NOMO-1 treated with dmso at 0.1 percent for 144 hours (cell line): Measurements from ENCODE around the gene GRB10.

Source experiments
- DNase-seq: peaks from one replicate; lab custom pipeline; 2025; ENCODE audit not compliant: unreplicated experiment; lab: John Stamatoyannopoulos, UW

GRB10 gene

DNA sequence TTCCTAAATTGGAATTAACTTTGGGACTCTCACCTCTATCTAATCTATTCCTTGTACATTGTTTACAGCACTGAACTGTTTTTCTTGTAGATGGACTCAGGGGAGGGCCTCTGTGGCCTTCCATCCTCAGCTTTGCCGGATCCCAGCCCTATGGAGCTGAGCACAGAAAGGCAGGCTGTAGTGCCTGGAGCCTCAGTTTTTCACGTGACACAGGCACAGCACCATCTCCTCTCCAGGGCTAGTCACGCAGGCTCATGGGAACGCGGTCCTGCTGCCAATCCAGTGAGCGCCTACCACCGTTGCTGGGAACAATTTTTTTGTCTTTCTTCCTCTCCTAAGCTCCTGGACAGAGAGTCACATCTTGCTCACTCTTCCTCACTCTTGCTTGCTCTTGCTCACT is 141.9 kb downstream of the GRB10 start:
- DNase-seq, result no peak

DNA sequence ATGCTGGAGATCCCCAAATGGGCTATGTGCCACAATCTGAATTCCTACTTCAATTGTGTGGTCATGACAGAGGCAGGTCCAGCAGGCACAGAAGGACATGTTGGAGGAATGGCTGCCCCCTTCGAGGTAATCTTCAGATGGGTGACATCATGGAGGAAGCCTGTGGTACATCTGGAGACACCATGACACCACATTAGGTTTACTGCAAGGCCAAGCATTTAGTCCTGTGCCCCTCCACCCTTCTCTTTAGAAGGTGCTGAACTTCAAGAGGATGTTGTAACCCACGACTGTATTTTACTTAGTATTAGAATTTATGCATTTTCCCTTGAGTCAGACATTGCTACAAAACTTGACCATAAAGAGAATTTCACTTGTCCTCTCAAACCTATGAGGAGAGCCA is 142.4 kb downstream of the GRB10 start:
- DNase-seq, result no peak

DNA sequence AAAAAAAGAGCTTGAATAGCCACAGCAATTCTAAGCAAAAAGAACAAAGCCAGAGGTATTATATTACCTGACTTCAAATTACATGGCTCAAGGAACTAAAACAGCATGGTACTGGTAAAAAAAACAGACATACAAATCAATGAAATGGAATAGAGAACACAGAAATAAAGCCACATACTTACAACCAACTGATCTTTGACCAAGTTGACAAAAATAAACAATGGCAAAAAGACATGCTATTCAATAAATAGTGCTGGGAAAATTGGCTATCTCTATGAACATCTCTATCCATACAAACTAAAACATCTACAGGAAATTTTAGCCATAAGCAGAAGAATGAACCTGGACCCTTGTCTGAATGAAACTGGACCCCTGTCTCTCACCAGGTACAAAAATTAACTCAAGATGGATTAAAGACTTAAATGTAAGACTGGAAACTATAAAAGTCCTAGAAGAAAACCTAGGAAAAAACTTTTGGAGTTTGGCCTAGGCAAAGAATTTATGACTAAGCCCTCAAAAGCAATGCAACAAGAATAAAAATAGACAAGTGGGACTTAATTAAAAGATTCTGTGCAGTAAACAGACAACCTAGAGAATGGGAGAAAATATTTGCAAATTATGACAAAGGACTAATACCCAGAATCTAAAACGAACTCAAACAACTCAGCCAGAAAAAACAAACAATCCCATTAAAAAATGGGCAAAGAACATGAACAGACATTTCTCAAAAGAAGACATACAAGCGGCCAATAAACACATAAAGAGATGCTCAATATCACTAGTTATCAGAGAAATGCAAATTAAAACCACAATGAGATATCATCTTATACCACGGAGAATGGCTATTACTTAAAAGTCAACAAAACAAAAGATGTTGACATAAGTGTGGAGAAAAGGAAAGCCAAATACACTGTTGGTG is 144.7 kb downstream of the GRB10 start:
- no peak for DNase-seq

DNA sequence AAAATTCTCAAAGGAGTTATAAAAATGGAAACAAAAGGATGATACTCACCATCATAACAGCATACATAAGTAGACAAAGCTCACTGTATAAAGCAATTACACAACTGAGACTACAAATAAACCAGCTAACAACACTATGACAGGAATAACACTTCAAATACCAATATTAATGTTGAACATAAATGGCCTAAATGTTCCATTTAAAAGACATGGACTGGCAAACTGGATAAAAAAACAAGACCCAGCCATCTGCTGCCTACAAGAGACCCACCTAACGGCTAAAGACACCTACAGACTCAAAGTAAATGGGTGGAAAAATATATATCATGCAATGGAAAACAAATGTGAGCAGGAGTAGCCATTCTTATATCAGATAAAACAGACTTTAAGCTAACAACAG is 148.3 kb downstream of the GRB10 start:
- DNase-seq, result no peak

DNA sequence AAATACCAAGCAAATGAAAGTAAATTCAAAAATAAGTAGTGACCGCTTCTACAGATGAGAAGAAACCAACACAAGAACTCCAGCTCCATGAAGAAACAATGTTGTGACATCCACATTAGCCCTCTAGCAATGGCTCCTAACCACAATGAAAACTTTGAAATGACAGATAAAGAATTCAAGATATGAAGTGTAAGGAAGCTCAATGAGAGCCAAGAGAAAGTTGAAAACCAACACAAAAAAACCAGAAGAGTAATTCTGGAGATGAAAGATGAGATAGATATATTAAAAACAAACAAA is 149.3 kb downstream of the GRB10 start:
- no peak for DNase-seq

DNA sequence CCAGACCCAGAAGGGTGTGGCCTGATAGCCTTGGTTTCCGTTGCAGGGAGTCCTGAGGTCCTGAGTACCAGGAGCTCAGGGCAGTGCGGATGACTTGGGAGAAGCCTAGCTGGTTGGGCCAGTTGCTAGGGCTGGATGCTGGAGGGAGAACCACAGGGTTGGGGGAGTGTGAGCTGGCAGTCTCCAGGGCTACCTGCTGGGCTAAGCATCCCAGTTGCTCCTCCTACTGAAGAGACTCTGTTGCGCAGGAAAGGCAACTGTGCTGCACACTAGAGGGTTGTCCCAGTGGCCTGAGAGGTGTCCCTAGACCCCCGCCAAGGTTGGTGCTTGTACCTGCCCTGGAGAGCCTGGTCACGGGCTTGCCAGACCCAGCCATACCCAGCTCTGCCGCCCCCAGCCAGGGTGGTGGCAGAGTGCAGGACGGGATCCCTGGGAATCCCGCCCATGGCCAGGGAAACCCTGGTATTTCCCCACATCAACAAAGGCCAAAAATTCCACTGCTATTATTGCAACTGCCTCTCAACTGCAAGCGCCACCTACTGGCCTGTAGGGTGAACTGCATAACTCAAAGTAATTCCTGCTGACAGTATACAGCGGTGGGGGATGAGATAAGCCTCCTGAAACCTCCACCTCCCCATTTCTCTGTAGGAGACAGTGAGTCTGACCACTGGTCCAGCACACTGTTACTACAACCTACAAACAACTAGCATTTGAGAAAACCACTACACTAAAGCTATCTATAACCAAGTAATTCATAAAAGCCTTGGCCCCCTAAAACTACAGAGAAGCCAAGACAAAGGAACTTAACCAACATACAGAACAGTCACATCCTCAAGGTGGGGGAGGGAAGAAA is 149.9 kb downstream of the GRB10 start:
- DNase-seq, result no peak

DNA sequence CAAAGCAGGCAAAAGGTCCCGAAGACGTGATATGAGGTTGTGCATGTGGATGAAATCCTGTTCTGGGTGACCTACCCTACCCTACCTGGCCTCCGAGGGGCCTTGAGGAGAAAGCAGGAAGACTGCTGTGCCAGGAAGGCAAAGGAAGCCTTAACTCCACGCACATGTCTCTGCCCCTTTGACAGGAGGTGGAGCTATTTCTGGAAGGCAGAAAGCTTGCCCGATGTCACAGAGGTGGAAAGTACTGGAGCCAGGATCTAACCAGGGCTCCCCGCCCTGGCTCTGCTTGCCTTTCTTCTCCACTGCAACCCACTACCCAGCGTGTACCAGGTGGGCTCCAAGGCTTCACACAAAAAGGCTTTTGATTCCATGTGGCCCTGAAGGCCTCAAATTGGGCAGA is 151.1 kb downstream of the GRB10 start:
- no peak for DNase-seq

DNA sequence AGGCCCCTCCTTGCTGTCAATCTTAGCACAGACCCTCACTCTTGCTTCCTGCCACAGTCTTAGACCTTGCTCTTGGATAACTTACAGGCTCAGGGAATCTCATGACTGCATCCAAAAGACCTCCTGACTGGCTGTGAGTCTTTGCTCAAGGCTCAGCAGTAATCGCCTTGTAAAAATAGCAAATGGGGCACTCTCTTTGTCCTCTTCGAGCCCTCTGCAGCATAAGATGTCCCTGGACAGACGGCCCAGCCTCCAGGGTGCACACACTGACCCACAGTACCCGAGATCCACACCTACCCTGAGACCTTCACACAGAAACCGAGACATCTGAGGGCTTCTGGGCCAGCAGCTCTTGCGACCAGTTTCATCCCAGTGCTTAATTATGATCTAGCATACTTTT is 151.6 kb downstream of the GRB10 start:
- no peak for DNase-seq

DNA sequence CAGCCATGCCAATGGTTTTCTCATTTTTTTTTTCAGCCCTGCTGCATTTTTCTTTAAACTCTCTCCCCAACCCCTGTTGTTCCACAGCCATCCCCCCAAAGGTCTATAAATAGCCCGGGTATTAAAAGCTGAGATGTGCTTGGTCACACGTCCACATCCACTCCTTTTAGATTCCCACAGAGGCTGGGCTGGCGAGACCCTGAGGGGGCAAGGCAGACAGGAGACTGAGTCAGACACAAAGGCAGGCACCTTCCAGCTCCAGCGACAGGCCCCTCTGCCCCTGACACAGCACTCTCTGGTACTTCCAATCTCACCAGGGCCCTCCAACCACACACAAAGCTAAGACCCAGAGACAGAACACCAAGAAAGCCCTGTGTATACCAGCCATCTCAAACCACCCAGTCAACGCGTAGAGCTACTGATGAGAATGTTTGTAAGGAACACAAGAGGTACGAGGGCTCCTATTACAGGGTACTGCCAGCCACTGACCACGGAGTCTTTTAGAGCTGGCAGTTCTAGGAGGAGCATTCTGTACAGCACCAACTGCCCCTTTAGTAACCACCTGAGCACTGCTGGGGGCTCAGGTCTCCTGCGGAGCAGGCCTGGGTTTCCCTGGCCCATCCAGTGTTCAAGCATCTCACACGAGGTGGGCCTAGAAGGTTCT is 153.3 kb downstream of the GRB10 start:
- no peak for DNase-seq

DNA sequence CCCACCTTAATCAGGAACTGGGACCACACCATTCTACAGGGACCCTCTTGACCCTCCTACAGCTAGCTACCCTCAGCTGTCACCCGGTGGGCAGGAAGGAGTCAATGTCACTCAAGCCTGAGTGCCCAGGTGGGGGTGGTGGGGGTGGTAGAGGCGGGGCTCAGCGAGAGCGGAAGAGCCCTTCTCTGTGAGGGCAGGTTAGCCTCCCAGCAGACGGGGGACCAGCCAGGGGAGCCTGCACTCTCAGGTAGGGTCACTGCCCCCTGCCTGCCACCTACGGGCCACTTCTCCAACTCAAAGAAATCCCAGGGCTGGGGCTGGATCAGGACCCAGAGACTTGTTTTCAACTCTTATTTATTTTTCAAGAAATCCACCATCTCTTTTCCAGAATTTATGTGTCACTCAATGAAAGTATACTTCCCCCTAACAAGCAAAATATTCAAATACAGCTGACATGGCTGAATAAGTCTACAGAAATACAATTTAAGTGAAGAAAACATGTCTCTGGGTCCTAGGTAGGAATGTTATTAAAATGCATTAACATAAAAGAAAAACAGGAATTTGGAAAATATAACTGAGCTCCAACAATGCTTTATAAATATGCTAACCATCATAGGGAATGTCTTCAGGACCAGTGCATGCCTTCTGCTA is 154.1 kb downstream of the GRB10 start:
- no peak for DNase-seq

DNA sequence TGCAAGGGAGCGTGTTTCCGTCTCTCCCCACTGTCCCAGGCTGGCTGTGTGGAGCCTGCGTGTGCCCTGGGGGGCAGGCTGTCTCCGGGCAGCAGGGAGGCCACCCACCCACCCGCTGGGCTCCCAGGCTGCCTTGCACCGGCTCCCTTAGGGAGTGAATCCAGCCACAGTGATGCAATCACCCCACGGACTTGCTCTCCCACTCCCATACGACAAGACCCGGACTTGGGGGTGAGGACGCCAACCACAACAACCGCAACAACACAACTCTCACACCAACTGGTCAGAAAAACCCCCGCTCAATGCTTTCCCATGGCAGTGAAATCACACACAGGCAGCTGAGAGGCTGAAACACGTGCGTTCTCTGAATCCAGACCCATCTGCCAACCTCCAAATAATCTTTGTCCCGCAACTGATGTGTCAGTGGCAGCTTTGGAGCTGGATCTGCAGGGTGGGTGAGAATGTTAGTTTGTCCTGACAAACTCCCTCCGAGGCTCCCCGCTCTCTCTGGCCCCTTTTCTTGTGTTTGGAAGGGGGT is 154.8 kb downstream of the GRB10 start:
- DNase-seq, result no peak

DNA sequence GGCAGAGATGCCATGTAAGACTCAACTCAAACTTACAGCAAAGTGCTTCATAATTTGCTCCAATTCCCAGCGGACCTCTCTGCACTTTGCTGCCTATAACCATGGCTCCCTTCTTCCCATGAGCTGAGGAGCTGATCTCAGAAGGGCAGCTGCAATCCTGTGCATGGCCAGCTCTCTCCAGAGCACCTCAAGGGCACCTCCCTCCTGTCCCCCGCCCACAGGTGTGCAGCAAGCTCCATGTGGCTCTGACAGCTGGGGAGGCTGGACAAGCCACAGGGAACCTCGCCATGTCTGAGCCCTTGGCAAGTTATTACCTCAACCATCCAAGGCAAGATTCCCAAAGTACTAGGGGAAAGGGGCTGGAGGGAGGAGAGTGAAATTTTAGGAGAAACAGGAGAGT is 156.4 kb downstream of the GRB10 start:
- no peak for DNase-seq

DNA sequence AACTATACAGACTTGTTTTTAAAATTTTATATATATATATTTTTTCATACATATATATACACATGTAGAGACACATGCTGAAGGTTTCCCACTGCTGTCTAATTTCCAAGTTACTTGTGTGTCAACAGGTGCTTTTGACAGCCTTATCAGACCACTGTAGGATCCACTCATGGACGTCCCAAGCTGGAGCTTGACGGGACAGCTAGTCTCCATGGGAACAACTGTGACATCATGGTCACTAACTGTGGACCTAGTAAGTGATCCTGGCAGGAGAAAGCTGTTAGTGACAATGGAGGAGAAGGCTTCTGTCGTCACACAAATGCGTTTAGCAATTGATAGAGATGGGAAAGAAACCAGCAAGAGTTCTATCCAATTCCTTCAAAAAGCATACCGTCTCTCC is 157.3 kb downstream of the GRB10 start:
- no peak for DNase-seq

DNA sequence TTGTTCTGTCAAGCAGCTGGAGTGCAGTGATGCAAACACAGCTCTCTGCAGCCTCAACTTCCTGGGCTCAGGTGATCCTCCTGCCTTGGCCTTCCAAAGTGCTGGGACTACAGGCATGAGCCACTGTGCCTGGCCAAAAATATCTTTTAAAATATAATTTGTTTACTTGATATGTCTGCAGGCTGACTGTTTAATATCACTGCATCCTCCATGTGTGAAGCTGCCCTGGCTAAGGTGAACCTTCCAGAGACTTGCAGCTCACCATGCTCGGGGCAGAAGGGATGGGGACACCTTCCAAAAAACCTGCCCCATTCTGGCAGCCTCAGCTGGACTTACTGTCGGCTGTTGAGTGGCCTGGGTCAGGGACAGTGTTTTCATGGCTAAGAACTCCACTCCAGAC is 159.9 kb downstream of the GRB10 start:
- no peak for DNase-seq

DNA sequence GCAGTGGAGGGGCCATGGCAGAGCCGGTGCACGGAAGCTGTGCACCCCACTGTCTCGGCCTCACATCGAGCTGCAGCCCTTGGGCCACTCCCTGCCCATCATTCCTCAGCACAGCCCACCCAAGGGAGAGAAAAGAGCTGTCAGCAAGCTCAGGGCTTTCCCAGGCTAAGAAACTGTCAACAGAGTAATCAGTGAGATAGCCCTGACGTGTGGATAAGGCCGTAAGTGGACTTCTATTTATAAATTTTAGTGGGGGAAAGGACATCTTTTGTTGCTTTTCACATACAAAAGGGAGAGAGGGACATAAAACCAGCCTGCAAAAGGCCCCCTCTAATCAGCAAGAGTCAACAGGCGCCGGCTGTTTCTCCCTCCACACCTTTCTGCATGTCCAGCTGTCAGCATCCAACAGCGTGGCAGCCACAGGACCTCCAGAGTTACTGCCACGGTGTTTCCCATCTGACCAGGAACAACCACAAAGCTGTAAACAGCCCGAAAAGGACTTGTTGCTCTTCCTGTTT is 160.7 kb downstream of the GRB10 start:
- DNase-seq, result no peak

DNA sequence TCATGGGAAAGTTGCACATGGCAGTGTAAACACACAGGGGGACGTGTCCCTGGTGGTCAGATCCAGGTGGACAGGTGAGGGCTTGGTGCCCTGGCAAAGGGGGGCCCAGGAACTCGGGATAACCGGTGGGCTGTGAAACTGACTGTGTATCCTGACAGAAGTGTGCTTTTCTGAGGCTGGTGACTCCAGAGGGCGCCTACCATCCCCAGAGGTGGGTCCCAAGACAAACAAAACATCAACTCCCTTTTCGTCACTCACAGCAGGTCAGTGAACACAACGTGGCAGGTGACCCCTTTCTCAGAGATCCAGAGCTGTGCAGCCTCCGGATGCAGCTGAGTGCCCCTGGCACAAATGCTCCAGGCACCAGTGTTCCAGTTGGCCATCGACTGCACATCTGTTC is 161.5 kb downstream of the GRB10 start:
- no peak for DNase-seq

DNA sequence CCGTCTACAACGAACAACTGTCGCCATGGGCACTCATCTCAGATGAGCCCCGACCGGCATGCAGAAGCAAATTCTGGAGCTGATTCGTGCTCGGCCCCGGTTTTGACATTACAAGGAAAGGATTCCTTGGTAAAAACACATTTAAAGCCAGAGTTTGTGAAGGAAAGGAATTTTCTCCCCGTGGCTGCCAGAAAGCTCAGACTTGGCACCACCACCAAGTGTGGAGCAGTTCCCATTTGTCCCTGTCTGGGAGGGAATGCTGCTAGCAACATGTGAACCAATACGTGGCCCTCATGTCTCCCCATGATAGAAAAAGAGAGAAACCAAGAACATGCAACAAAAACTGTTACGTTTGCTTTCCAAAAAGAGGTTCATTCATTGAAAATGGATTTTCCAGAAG is 162.3 kb downstream of the GRB10 start:
- DNase-seq, result no peak

DNA sequence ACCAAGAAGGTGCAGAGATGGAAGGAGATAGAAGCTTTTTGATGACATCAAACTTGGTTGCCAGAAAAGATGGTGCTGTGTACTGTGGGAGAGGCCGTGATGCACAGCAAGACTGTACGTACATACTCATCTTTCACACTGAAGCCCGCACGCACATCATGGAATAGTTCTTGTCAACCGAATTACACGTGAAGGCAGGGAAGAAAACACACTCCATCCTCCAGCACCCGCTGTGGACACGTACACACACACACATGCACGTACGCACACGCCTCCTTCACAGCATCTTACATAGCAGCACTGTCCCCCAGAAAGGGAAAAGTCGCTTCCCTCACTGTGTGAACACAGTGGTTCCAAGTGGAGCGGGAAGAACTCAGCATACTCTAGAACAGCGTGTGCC is 163.0 kb downstream of the GRB10 start:
- DNase-seq, result no peak

DNA sequence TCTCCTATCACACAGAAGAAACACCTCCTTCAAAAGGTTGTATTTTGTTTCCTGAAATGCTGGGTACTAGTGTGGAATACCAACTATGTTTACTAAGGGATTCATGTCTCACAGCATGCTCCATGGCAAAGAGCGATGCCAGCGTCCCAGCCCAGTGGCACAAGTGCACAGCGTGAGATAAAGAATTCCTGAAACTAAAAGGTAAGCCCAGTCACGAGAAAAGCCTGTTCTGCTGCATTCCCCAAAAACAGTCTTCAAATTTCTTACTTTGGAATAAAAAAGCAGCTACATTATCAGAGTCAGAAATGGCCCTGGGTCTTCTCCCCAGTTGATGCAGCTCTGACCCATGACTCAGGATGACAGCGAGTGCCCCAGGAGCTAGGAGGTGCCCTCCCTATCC is 164.4 kb downstream of the GRB10 start:
- DNase-seq, result no peak

DNA sequence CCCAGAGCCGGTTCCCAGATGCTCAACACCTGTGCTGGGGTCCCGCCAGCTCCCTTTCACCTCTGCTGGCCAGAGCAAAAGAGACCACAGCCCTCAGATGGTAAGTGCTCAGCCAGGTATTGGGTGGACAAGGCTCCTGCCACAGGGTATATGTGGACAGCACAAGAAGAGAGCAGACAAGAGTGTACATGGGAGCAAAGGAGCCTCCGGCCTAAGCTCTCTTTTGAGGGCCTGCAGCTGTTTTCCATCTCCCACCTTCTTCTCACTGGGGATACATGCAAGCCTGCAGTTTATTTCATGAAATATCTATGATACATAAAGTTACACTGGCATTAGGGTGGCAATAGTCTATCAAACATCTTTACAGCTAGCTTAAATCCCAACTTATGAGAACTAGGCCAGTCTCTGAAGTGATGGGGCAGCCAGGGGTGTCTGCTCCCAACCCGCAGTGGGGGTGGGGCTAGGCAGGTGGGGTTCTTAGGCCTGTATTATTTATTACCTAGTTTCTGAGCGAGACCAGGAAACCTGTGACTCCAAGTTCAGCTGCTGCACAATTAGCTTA is 167.1 kb downstream of the GRB10 start:
- no peak for DNase-seq
